WERI-Rb-1 (cell line): ENCODE measurements around the gene TPRA1.

ENCODE experiments used
- DNase-seq: peaks from one replicate; pipeline ENCODE4 v3.0.0-alpha.2; 2020
- H3K27ac ChIP-seq: fragments of 250-450 bp; sonication (Bioruptor Pico); 2 replicates; pipeline ENCODE4 v1.5.1; 2020; ENCODE audit warnings: mild to moderate bottlenecking, moderate library complexity
- H3K27me3 ChIP-seq: fragments of 250-450 bp; sonication (Bioruptor Pico); 2 replicates; pipeline ENCODE4 v1.5.1; 2021; ENCODE audit warnings: mild to moderate bottlenecking, low read depth, moderate library complexity; ENCODE audit not compliant: insufficient read depth, severe bottlenecking
- H3K36me3 ChIP-seq: fragments of 250-450 bp; sonication (Bioruptor Pico); 2 replicates; pipeline ENCODE4 v1.5.1; 2020; ENCODE audit warnings: mild to moderate bottlenecking, moderate library complexity
- H3K4me3 ChIP-seq: 2 replicates; pipeline ENCODE4 v1.5.1; 2011; ENCODE audit warnings: low read depth, mild to moderate bottlenecking, control low read depth, low read length
- H3K9me3 ChIP-seq: fragments of 250-450 bp; sonication (Bioruptor Pico); 2 replicates; pipeline ENCODE4 v1.5.1; 2021; ENCODE audit warnings: mild to moderate bottlenecking, moderate library complexity; ENCODE audit not compliant: severe bottlenecking
- TF ChIP-seq, protein P1 (sequence below): IDR thresholded peaks from 2 replicates; pipeline ENCODE4 v1.5.1; 2011; ENCODE audit warnings: low read depth, mild to moderate bottlenecking, control low read depth, inconsistent platforms, low read length

TPRA1 gene

DNA sequence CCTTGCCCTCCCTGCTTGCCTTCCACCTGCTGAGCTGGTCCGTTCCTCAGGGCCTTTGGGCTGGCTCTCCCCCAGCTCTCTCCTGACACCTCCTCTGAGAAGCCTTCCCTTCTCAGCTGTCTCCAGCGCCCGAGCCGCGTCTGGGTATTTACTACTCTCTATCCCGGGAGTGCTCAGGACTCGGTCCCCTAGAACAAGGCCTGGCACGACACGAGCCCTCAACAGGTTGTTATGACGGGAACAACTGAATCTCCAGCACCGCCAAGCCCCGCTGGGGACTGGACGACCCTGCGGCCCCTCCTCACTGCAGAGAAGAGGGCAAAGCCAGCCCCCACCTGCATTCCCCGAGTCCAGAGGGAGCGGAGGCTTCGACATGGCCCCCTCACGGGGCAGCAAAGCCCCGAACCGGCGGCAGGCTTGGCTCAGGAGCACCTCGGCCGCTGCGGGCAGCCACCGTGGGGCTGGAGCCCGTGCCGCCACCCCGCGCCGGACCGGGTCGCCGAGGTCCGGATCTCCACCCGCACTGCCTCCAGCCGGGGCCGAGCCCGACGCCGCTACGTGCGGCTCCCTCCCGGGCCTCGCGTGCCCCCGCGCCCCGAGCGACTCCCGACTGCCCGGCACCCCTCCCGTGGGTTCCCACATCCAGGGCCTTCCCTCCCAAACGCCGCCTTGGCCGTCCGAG is 792 bp downstream of the TPRA1 start:
- H3K4me3 ChIP-seq, result peak overlapping the region; percentile 69
- peak overlapping the region; percentile 95 for H3K27ac ChIP-seq
- peaks cover 6% of the 10 kb centered on the region for H3K36me3 ChIP-seq
- no peak for DNase-seq
- no peaks in the 10 kb centered on the region for H3K9me3 ChIP-seq
- TF ChIP-seq, protein P1, sequence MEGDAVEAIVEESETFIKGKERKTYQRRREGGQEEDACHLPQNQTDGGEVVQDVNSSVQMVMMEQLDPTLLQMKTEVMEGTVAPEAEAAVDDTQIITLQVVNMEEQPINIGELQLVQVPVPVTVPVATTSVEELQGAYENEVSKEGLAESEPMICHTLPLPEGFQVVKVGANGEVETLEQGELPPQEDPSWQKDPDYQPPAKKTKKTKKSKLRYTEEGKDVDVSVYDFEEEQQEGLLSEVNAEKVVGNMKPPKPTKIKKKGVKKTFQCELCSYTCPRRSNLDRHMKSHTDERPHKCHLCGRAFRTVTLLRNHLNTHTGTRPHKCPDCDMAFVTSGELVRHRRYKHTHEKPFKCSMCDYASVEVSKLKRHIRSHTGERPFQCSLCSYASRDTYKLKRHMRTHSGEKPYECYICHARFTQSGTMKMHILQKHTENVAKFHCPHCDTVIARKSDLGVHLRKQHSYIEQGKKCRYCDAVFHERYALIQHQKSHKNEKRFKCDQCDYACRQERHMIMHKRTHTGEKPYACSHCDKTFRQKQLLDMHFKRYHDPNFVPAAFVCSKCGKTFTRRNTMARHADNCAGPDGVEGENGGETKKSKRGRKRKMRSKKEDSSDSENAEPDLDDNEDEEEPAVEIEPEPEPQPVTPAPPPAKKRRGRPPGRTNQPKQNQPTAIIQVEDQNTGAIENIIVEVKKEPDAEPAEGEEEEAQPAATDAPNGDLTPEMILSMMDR, result no peak
- H3K27me3 ChIP-seq, result no peaks in the 10 kb centered on the region

DNA sequence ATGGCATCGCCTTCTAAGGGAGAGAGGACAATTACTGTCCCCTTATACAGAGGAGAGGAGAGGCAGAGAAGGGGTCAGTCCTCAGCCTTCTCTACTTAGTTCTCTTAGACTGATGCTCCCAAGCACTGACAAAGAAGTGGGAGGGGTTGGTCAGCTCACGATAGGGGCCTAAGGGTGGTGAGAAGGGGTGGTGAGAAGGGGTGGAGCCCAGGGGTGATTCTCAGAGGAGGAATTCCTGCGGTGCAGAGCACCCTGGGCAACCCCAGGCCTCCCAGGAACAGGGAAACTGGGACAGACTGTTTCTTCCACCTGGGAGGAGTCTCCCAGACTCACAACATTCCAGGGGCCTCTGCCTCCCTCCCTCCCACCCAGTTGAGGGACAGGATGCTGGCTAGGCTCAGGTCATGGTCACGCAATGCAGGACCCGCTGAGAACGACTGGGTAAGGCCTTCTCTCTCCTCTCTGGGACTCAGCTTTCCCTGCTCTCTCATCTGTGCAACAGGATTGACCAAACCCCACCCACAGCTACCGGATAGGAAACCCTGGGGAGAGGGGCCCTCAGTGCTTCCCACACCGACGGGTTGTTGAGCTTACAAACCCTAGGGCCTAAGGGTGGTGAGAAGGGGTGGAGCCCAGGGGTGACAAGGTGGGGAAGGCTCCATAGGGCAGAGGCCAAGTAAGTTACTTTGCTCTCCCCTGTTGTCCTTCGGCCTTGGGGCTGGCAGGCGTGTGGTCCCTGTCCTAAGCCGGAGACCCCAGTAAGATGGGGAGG is 1.5 kb downstream of the TPRA1 start:
- Histone ChIP-seq H3K9me3 (no peaks in the 10 kb centered on the region), H3K27ac (peak overlapping the region; percentile 95), H3K4me3 (peak overlapping the region; percentile 69), H3K27me3 (no peaks in the 10 kb centered on the region), H3K36me3 (peaks cover 6% of the 10 kb centered on the region)
- TF ChIP-seq, protein P1, result no peak
- no peak for DNase-seq

DNA sequence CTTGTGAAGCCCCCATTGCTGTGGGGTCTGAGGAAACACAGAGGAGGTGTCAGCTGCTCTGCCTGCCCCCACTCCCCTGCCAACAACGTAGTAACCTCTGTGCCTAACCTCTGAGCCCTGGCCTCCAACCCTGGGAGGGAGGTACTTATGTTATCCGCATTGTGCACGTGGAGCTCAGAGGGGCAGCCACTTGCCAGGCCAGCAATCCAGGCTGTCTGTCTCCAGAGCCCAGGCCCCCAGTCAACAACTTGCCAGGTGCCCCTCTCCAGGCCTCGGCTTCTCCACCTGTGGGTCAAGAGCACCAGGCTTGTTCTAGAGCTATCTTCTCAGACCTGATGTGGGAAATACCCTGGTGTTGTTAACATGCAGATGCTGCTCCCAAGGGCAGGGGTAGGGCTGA is 2.7 kb downstream of the TPRA1 start:
- Histone ChIP-seq H3K27me3 (no peaks in the 10 kb centered on the region), H3K9me3 (no peaks in the 10 kb centered on the region), H3K27ac (no peak overlapping the region), H3K36me3 (peaks cover 6% of the 10 kb centered on the region), H3K4me3 (no peak overlapping the region)
- no peak for DNase-seq
- TF ChIP-seq, protein P1, result no peak

DNA sequence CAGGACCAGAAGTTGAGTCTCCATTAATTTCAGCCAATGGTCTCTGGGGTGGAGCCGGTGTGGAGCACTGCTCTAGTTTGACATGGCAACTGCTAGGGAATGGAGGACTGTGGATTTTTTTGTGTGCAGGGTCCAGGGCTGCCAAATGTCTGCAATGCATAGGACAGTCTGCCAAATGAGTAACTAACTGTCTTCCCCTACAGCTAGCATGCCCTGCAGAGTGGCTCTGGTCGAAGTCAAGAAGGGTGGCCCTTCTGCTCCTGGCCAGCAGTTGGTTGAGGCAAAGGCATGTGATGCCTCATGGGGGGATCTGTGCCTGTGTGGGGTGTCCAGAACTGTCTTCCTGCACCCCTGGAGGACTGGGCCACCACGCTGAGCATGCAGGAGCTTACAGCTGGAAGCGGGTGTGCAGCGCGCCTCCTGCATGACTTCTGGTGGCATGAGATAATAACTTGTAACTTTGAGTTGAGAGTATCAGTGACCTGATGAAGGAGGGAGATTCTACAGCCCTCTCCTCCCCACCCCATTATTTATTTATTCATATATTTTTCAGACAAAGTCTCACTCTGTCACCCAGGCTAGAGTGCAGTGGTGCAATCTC is 4.6 kb downstream of the TPRA1 start:
- H3K27me3 ChIP-seq, result no peaks in the 10 kb centered on the region
- no peak overlapping the region for H3K27ac ChIP-seq
- H3K4me3 ChIP-seq, result no peak overlapping the region
- TF ChIP-seq, protein P1, result no peak
- peaks cover 10% of the 10 kb centered on the region for H3K36me3 ChIP-seq
- H3K9me3 ChIP-seq, result no peaks in the 10 kb centered on the region
- no peak for DNase-seq

DNA sequence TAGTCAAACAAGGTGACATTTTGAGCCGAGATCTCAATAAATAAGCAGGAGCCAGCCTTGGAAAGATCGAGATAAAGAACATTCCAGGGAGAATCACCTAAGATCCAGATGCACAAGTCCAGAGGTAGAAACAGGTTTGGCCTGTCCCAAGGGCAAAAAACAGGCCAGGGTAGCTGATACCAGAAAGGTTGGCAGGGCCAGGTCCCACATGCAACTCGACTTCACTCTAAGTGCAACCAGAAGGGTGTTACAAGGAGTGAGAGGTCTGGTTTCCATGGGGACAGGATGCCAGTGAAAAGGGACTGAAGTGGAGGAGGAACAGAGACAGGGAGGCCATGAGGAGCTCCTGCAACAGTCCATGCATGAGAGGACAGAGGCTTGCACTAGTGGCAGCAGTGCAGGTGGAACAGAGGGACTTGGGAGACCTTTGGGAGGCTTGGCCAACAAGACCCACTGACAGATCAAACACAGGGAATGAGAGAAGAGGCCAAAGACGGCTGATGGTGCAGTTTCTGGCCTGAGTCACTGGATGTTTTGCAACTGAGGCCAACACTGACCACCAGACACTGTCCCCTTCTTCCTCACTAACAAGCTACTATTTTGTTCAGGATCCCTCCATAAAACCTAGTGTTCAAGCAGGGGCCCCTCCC is 5.2 kb downstream of the TPRA1 start:
- H3K27me3 ChIP-seq, result no peaks in the 10 kb centered on the region
- H3K36me3 ChIP-seq, result peaks cover 10% of the 10 kb centered on the region
- H3K9me3 ChIP-seq, result no peaks in the 10 kb centered on the region
- H3K27ac ChIP-seq, result no peak overlapping the region
- DNase-seq, result no peak
- no peak overlapping the region for H3K4me3 ChIP-seq
- TF ChIP-seq, protein P1, result no peak
